Subcutaneous abdominal adipose tissue (tissue), 5 donors: ENCODE measurements around the gene UBN2.
A peak's percentile ranks its signal among the peaks of the same experiment; 100 is the strongest.
"Not testable (repeated sequence)": the region's sequence is repeated elsewhere in the genome, so short reads cannot be mapped to it uniquely, and the experiment has no call there.

Experiments used
- H3K27ac ChIP-seq: one replicate; pipeline ENCODE4 v1.7.0; 2013; ENCODE audit warnings: low read depth, mild to moderate bottlenecking, inconsistent platforms, low read length, moderate library complexity
- H3K27me3 ChIP-seq, 5 donors: one replicate each; pipeline ENCODE4 v1.7.0; 2013; ENCODE audit warnings: low read length in 5 of 5, inconsistent platforms in 1 of 5; ENCODE audit not compliant: control insufficient read depth in 5 of 5, insufficient read depth in 4 of 5
- H3K36me3 ChIP-seq, 5 donors: one replicate each; pipeline ENCODE4 v1.7.0; 2013; ENCODE audit warnings: low read length in 5 of 5; ENCODE audit not compliant: control insufficient read depth in 5 of 5, insufficient read depth in 5 of 5
- H3K4me1 ChIP-seq, 5 donors: one replicate each; pipeline ENCODE4 v1.7.0; 2013; ENCODE audit warnings: low read length in 5 of 5, mild to moderate bottlenecking in 3 of 5, moderate library complexity in 1 of 5; ENCODE audit not compliant: control insufficient read depth in 5 of 5, insufficient read depth in 5 of 5
- H3K4me3 ChIP-seq, 5 donors: one replicate each; pipeline ENCODE4 v1.7.0; 2013; ENCODE audit warnings: low read length in 5 of 5, low read depth in 1 of 5
- H3K9ac ChIP-seq, 5 donors: one replicate each; pipeline ENCODE4 v1.7.0; 2013; ENCODE audit warnings: low read length in 5 of 5, mild to moderate bottlenecking in 4 of 5, moderate library complexity in 3 of 5
- H3K9me3 ChIP-seq, 5 donors: one replicate each; pipeline ENCODE4 v1.7.0; 2013; ENCODE audit warnings: low read length in 5 of 5; ENCODE audit not compliant: control insufficient read depth in 5 of 5
- donor health status: healthy.
- donor health status: healthy.
- donor health status: healthy.
- donor health status: healthy.
- donor health status: healthy.

Gene UBN2

GRCh38 chr7:139324709-139325108 is 93.7 kb downstream of the UBN2 start:
- not testable (repeated sequence) for H3K4me3 ChIP-seq, H3K27me3 ChIP-seq, H3K4me1 ChIP-seq, H3K9ac ChIP-seq, H3K36me3 ChIP-seq, H3K9me3 ChIP-seq, H3K27ac ChIP-seq

GRCh38 chr7:139328375-139328774 is 97.3 kb downstream of the UBN2 start:
- Histone ChIP-seq H3K36me3 (no peaks in the 10 kb centered on the region), H3K4me3 (no peak overlapping the region), H3K27ac (no peak overlapping the region), H3K4me1 (no peaks in the 10 kb centered on the region), H3K9ac (no peak overlapping the region), H3K27me3 (no peaks in the 10 kb centered on the region), H3K9me3 (no peaks in the 10 kb centered on the region)

DNA sequence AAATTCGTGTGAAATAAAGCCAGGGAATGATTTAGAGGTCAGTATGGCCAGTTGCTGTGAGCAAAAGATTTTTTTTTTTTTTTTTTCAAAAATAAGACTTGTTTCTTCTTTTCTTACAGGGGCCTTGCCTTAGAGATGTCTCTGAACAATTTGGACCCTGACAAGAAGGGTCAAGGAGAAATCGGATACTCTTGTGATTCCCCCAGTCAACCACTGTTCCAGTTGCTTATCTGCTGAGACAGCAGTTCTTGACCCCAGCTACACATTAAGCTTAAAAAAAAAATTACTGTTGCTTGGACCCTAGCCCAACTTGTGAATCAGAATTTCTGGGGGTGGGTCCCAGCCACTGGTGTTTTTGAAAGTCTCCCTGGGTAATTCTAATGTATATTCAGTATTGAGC is 98.1 kb downstream of the UBN2 start:
- no peak overlapping the region for H3K4me3 ChIP-seq
- H3K36me3 ChIP-seq, result no peaks in the 10 kb centered on the region
- no peaks in the 10 kb centered on the region for H3K27me3 ChIP-seq

GRCh38 chr7:139330333-139331030 is 99.4 kb downstream of the UBN2 start:
- Histone ChIP-seq H3K4me3 (no peak overlapping the region), H3K9ac (no peak overlapping the region), H3K27ac (no peak overlapping the region), H3K9me3 (no peaks in the 10 kb centered on the region), H3K4me1 (no peaks in the 10 kb centered on the region), H3K27me3 (no peaks in the 10 kb centered on the region), H3K36me3 (no peaks in the 10 kb centered on the region)

More for the DNA sequence above, 98.1 kb downstream of the UBN2 start:
- Histone ChIP-seq H3K9ac (no peak overlapping the region), H3K4me1 (no peaks in the 10 kb centered on the region), H3K9me3 (no peaks in the 10 kb centered on the region), H3K27ac (no peak overlapping the region)

DNA sequence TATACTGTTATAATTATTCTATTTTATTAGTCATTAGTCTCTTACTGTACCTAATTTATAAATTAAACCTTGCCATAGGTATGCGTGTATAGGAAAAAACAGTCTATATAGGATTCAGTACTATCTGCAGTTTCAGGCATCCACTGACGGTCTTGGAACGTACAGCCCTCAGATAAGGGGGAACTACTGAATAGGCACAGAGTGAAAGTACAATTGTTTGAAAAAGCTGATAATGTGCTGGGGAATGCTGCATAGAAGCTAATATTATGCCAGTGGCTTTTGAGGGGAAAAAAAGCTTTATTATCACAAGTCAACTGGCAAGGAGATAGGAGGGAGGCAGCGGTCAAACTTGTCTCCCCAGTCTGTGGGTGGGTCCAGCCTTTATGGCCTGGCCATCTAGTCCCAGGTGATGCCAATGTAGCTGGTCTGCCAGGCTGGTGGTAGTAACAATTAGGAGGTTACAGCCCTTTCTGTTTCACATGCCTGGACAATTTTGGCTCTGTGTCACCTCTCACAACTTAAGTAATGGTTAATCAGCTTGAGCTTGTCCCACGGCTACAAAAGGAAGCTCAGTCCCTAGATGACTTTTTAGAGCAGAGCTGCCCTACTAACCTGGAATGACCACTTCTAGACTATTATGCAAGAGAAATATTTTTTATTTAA is 101.8 kb downstream of the UBN2 start:
- H3K9ac ChIP-seq, result no peak overlapping the region
- no peaks in the 10 kb centered on the region for H3K27me3 ChIP-seq
- H3K9me3 ChIP-seq, result no peaks in the 10 kb centered on the region

GRCh38 chr7:139333443-139333842 is 102.4 kb downstream of the UBN2 start:
- not testable (repeated sequence) for H3K36me3 ChIP-seq

More for the DNA sequence above, 101.8 kb downstream of the UBN2 start:
- H3K4me3 ChIP-seq, result no peak overlapping the region
- no peaks in the 10 kb centered on the region for H3K36me3 ChIP-seq
- H3K27ac ChIP-seq, result no peak overlapping the region
- H3K4me1 ChIP-seq, result no peaks in the 10 kb centered on the region

GRCh38 chr7:139334399-139335150 is 103.5 kb downstream of the UBN2 start:
- no peak overlapping the region for H3K4me3 ChIP-seq
- no peaks in the 10 kb centered on the region for H3K27me3 ChIP-seq
- H3K4me1 ChIP-seq, result no peaks in the 10 kb centered on the region
- H3K9ac ChIP-seq, result no peak overlapping the region
- H3K36me3 ChIP-seq, result no peaks in the 10 kb centered on the region
- no peak overlapping the region for H3K27ac ChIP-seq
- peaks cover 0 to 4% (median 0%) of the 10 kb centered on the region in 5 donors for H3K9me3 ChIP-seq

More at GRCh38 chr7:139333443-139333842, 102.4 kb downstream of the UBN2 start:
- H3K27ac ChIP-seq, H3K9me3 ChIP-seq, H3K4me3 ChIP-seq, H3K4me1 ChIP-seq, H3K9ac ChIP-seq, H3K27me3 ChIP-seq: not testable (repeated sequence)

DNA sequence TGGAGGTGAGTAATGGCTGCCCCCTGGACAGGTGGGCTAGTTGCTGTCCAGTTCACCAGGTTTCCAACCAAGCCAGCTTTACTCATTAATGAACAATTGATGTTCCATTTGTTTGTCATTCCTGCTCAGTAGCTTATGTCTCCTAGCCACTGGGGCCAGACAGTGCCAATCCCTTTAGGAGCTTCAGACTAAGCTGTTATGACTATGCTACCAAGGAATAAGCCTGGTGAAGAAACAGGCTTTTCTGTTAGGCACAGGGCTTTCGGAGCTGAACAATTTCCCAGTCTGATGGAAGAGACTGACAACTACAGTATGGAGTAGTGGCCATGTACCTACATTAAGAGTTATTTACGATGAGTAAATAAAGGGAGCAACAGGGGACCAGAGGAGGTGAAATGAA is 108.0 kb downstream of the UBN2 start:
- H3K4me3 ChIP-seq, result no peak overlapping the region
- no peak overlapping the region for H3K27ac ChIP-seq

GRCh38 chr7:139339698-139340036 is 108.6 kb downstream of the UBN2 start:
- Histone ChIP-seq H3K4me3 (peak overlapping the region; percentile 66 to 99 (median 93)), H3K9me3 (peaks cover 0 to 5% (median 0%) of the 10 kb centered on the region in 5 donors), H3K4me1 (peaks cover 9 to 17% (median 11%) of the 10 kb centered on the region in 5 donors), H3K9ac (no peak overlapping the region), H3K27me3 (no peaks in the 10 kb centered on the region), H3K27ac (peak overlapping the region; percentile 98), H3K36me3 (no peaks in the 10 kb centered on the region)

More for the DNA sequence above, 108.0 kb downstream of the UBN2 start:
- Histone ChIP-seq H3K9me3 (peaks cover 0 to 5% (median 0%) of the 10 kb centered on the region in 5 donors), H3K27me3 (no peaks in the 10 kb centered on the region), H3K9ac (no peak overlapping the region), H3K4me1 (peaks cover 9 to 17% (median 11%) of the 10 kb centered on the region in 5 donors), H3K36me3 (no peaks in the 10 kb centered on the region)
